ENCODE measurements around the gene SREBF1.

SREBF1 gene

GRCh38 chr17:17824783-17825614 is 11.8 kb downstream of the SREBF1 start:
- peak overlapping the region; percentile 86 for H3K27ac Mint-ChIP-seq
- no peaks in the 10 kb centered on the region for H3K9me3 Mint-ChIP-seq
- peaks cover 72% of the 10 kb centered on the region for H3K4me1 Mint-ChIP-seq
- H3K36me3 Mint-ChIP-seq: peaks cover 10% of the 10 kb centered on the region
- DNase-seq (ENCODE audit: low spot score in 2 of 2) (no peak), ATAC-seq (no peak)
- H3K4me3 Mint-ChIP-seq: peak overlapping the region; percentile 72

GRCh38 chr17:17824119-17824782 is 12.5 kb downstream of the SREBF1 start:
- H3K4me3 Mint-ChIP-seq: peak overlapping the region; percentile 72
- peaks cover 80% of the 10 kb centered on the region for H3K4me1 Mint-ChIP-seq
- H3K27ac Mint-ChIP-seq: peak overlapping the region; percentile 86
- no peak for DNase-seq (ENCODE audit: low spot score in 2 of 2)
- H3K9me3 Mint-ChIP-seq: no peaks in the 10 kb centered on the region
- peaks cover 17% of the 10 kb centered on the region for H3K36me3 Mint-ChIP-seq
- no peak for ATAC-seq

GRCh38 chr17:17823433-17824118 is 13.2 kb downstream of the SREBF1 start:
- Mint-ChIP-seq H3K27ac (peak overlapping the region; percentile 86), H3K4me3 (peak overlapping the region; percentile 72), H3K4me1 (peaks cover 87% of the 10 kb centered on the region), H3K36me3 (peaks cover 24% of the 10 kb centered on the region), H3K9me3 (no peaks in the 10 kb centered on the region)
- ATAC-seq (peak; percentile 81), DNase-seq (ENCODE audit: low spot score in 2 of 2) (peak; percentile 63 to 89)

GRCh38 chr17:17822616-17823015 is 14.2 kb downstream of the SREBF1 start:
- Mint-ChIP-seq H3K9me3 (no peaks in the 10 kb centered on the region), H3K4me1 (peaks cover 79% of the 10 kb centered on the region), H3K4me3 (peak overlapping the region; percentile 72), H3K27ac (no peak overlapping the region), H3K36me3 (peaks cover 32% of the 10 kb centered on the region)
- no peak for DNase-seq (ENCODE audit: low spot score in 2 of 2)
- no peak for ATAC-seq

- DNase-seq (ENCODE audit: low spot score in 2 of 2) (no peak), ATAC-seq (no peak)
- H3K36me3 Mint-ChIP-seq: peaks cover 34% of the 10 kb centered on the region
- peaks cover 75% of the 10 kb centered on the region for H3K4me1 Mint-ChIP-seq
- H3K9me3 Mint-ChIP-seq: no peaks in the 10 kb centered on the region
- peak overlapping the region; percentile 72 for H3K4me3 Mint-ChIP-seq
- no peak overlapping the region for H3K27ac Mint-ChIP-seq
These were observed 14.6 kb downstream of the SREBF1 start for GRCh38 chr17:17822189-17822588.

GRCh38 chr17:17820463-17821158 is 16.2 kb downstream of the SREBF1 start:
- Mint-ChIP-seq H3K4me3 (peak overlapping the region; percentile 48), H3K27ac (no peak overlapping the region)

GRCh38 chr17:17820046-17820445 is 16.7 kb downstream of the SREBF1 start:
- peak overlapping the region; percentile 81 for H3K27ac Mint-ChIP-seq
- ATAC-seq: no peak
- no peak for DNase-seq (ENCODE audit: low spot score in 2 of 2)
- H3K4me3 Mint-ChIP-seq: peak overlapping the region; percentile 48
- peaks cover 42% of the 10 kb centered on the region for H3K36me3 Mint-ChIP-seq
- peaks cover 55% of the 10 kb centered on the region for H3K4me1 Mint-ChIP-seq
- no peaks in the 10 kb centered on the region for H3K9me3 Mint-ChIP-seq

More at GRCh38 chr17:17820463-17821158, 16.2 kb downstream of the SREBF1 start:
- H3K9me3 Mint-ChIP-seq: no peaks in the 10 kb centered on the region
- H3K36me3 Mint-ChIP-seq: peaks cover 42% of the 10 kb centered on the region
- ATAC-seq: no peak
- DNase-seq (ENCODE audit: low spot score in 2 of 2): no peak
- H3K4me1 Mint-ChIP-seq: peaks cover 59% of the 10 kb centered on the region

GRCh38 chr17:17819561-17819995 is 17.2 kb downstream of the SREBF1 start:
- H3K4me1 Mint-ChIP-seq: peaks cover 50% of the 10 kb centered on the region
- peak overlapping the region; percentile 81 for H3K27ac Mint-ChIP-seq
- no peaks in the 10 kb centered on the region for H3K9me3 Mint-ChIP-seq
- peaks cover 47% of the 10 kb centered on the region for H3K36me3 Mint-ChIP-seq
- H3K4me3 Mint-ChIP-seq: peak overlapping the region; percentile 48
- ATAC-seq: peak; percentile 84
- DNase-seq (ENCODE audit: low spot score in 2 of 2): peak; percentile 60 to 84

GRCh38 chr17:17819111-17819510 is 17.7 kb downstream of the SREBF1 start:
- H3K4me1 Mint-ChIP-seq: peaks cover 45% of the 10 kb centered on the region
- no peak for DNase-seq (ENCODE audit: low spot score in 2 of 2)
- no peak for ATAC-seq
- no peaks in the 10 kb centered on the region for H3K9me3 Mint-ChIP-seq
- H3K36me3 Mint-ChIP-seq: peaks cover 51% of the 10 kb centered on the region
- peak overlapping the region; percentile 48 for H3K4me3 Mint-ChIP-seq
- peak overlapping the region; percentile 81 for H3K27ac Mint-ChIP-seq

GRCh38 chr17:17818088-17818526 is 18.7 kb downstream of the SREBF1 start:
- no peak overlapping the region for H3K4me3 Mint-ChIP-seq
- peaks cover 41% of the 10 kb centered on the region for H3K4me1 Mint-ChIP-seq
- no peak overlapping the region for H3K27ac Mint-ChIP-seq
- H3K9me3 Mint-ChIP-seq: no peaks in the 10 kb centered on the region
- DNase-seq (ENCODE audit: low spot score in 2 of 2): no peak
- ATAC-seq: no peak
- peaks cover 58% of the 10 kb centered on the region for H3K36me3 Mint-ChIP-seq

- H3K27ac Mint-ChIP-seq: peak overlapping the region; percentile 12
- no peak for ATAC-seq
- no peak for DNase-seq (ENCODE audit: low spot score in 2 of 2)
- H3K4me3 Mint-ChIP-seq: no peak overlapping the region
- H3K4me1 Mint-ChIP-seq: peaks cover 35% of the 10 kb centered on the region
- H3K36me3 Mint-ChIP-seq: peaks cover 62% of the 10 kb centered on the region
- no peaks in the 10 kb centered on the region for H3K9me3 Mint-ChIP-seq
These were observed 19.2 kb downstream of the SREBF1 start for GRCh38 chr17:17817552-17817947.

GRCh38 chr17:17816831-17817551 is 19.8 kb downstream of the SREBF1 start:
- ATAC-seq (no peak), DNase-seq (ENCODE audit: low spot score in 2 of 2) (no peak)
- peak overlapping the region; percentile 12 for H3K27ac Mint-ChIP-seq
- H3K36me3 Mint-ChIP-seq: peaks cover 67% of the 10 kb centered on the region
- H3K9me3 Mint-ChIP-seq: no peaks in the 10 kb centered on the region
- peaks cover 30% of the 10 kb centered on the region for H3K4me1 Mint-ChIP-seq
- H3K4me3 Mint-ChIP-seq: no peak overlapping the region

- Mint-ChIP-seq H3K4me3 (no peak overlapping the region), H3K9me3 (no peaks in the 10 kb centered on the region), H3K4me1 (peaks cover 28% of the 10 kb centered on the region), H3K36me3 (peaks cover 74% of the 10 kb centered on the region), H3K27ac (no peak overlapping the region)
- DNase-seq (ENCODE audit: low spot score in 2 of 2) (no peak), ATAC-seq (no peak)
These were observed 20.5 kb downstream of the SREBF1 start for GRCh38 chr17:17816240-17816814.
